HG03342 (cell line): ENCODE data around the gene CASKIN1.

Source experiments
- ATAC-seq: cut with Tn5 transposase; IDR thresholded peaks from one replicate; pipeline ENCODE4 v1.9.1; 2021; ENCODE audit warnings: mild to moderate bottlenecking, moderate library complexity; ENCODE audit not compliant: unreplicated experiment

CASKIN1 gene

DNA sequence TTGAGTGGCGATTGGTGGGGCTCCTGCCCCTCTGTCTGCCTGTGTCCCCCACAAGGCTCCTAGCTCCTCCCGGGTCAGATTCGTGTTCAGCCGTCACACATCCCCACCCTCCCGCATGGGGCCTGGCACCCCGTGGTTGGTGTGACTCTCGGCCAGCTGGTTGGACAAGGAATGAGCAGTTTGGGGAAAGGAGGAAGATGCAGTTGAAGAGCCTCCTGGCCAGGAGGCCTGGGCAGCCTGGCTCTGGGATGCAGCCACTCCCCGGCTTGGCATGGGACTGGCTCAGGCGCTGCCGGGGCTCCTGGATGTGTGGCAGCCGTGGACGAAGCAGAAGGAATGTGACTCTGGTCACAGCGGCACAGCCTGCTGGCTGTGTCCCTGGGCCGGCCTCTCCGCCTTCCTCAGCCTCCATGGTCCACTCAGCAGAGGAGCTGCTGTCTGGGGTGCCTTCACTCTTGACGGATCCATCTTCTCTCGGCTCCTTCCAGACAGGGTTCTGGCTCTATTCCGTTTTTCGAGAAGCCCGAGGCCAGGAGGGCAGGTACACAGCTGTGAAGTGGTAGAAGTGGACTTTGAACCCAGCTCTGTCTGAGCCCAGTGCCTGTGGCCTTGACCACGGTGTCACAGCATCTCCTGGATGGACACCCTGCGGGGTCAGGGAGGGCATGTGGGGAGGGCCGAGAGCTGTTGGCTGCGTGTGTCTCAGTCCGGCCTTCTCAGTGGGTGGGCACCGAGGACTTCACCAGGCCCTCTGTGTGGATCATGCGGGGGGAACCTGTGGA is 38.7 kb downstream of the CASKIN1 start:
- ATAC-seq, result no peak

- ATAC-seq, result no peak
Measured at GRCh38 chr16:2156849-2157224, 39.6 kb downstream of the CASKIN1 start.

DNA sequence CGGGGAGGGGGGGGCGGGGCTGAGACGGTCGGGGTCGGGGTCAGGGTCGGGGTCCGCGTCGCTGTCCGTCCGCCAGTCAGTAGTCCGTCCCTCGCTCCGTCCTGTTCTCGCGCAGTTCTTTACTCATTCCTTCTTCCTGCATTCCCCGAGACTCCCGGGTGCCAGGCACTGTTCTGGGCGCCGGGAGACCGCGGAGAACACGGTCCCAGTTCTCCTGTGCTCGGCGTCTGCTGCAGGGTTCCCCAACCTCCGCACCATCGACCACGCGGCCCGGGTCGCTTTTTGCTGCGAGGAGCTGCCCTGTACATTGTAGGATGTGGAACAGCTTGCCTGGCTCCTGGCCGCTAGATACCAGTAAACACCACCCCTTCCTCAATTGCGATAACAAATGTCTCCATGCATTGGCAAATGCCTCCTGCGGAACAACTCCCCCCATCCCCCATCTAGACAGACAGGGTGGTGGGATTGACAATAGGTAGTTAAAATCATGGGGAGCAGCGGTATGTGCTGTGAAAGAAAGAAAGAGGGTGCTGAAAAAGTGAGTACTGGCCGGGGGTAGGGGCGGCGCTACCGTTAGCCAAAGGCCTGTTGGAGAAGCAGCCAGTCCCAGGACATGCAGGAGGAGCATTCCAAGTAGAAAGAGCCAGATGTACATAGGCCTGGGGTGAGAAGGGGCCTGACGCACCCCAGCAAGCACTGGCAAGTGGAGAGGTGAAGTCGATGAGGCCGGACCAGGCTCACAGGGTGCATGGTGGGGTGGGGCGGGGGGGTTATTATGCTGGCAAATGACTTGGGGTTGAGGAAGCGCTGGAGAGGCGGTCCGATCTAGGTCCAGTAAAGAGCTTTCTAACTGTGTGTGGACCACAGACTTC is 40.2 kb downstream of the CASKIN1 start:
- ATAC-seq, result no peak

- peak; percentile 82 for ATAC-seq
Measured at GRCh38 chr16:2155091-2155950, 41.1 kb downstream of the CASKIN1 start, which contains the start of gene TRAF7. Gene TRAF7, plus strand, starts transcription at chr16:2155782. Its CDS starts 8,139 bp downstream, at chr16:2163921.

DNA sequence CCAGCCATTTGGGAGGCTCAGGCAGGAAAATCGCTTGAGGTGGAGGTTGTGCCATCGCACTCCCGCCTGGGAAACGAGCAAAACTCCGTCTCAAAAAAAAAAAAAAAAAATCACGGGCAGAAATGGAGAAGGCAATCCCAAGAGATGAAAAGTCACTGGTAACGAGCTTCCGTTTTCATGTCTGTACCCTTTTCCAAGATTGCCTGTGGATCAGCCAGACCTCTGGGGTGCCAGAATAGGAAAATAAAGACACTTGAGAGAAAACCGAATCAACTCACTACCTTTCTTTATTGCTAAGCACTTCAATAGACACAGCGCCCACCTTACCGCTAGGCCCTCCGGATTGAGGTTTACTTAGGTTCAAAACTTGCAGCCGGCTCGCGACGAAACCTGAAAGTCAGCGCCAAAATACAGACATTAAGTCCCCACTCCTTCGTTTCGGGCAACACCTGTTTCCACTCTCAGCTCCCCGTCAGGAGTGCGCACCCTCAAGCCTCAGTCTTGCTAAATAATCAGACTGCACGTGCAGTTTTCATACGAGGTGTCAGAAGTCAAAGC is 41.8 kb downstream of the CASKIN1 start:
- ATAC-seq, result no peak

GRCh38 chr16:2152695-2153506 is 43.5 kb downstream of the CASKIN1 start:
- ATAC-seq, result no peak

GRCh38 chr16:2151188-2152091 is 45.0 kb downstream of the CASKIN1 start:
- ATAC-seq, result no peak

DNA sequence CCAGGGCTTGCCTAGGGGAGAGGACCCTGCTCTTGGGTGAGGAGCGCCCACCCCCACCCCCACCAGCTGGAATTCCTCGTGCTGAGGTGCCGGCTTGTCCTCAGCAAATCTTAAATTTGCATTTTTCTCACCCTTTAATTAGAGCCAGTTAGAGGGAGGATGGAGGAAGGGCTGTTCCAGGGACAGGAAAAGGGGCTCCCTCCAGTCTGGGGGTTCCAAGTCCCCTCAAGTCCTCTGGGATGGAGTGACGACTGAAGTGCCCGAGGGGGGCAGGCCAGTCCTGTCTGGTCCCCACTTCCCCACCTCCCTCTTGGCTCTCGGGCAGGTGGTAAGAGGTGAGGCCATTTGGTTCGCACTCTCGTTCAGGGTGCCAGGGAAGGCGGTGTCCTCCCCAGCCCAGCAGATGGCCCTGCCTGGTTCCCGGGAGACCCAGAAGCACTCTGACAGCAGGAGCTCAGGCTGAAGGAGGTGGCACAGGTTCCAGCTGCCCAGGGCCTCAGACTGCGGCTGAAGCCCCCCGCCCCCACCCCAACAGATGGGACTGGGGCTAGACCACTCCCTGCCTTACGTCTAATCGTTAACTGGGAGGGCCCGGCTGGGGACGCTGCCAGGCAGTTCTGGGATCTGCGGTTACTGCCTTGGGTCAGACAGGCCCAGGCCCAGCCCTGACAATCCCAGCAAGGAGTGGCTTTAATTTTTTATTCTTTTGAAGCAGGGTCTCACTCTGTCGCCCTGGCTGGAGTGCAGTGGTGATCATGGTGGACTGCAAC is 45.8 kb downstream of the CASKIN1 start:
- ATAC-seq, result no peak

GRCh38 chr16:2149630-2150417 is 46.6 kb downstream of the CASKIN1 start:
- no peak for ATAC-seq

DNA sequence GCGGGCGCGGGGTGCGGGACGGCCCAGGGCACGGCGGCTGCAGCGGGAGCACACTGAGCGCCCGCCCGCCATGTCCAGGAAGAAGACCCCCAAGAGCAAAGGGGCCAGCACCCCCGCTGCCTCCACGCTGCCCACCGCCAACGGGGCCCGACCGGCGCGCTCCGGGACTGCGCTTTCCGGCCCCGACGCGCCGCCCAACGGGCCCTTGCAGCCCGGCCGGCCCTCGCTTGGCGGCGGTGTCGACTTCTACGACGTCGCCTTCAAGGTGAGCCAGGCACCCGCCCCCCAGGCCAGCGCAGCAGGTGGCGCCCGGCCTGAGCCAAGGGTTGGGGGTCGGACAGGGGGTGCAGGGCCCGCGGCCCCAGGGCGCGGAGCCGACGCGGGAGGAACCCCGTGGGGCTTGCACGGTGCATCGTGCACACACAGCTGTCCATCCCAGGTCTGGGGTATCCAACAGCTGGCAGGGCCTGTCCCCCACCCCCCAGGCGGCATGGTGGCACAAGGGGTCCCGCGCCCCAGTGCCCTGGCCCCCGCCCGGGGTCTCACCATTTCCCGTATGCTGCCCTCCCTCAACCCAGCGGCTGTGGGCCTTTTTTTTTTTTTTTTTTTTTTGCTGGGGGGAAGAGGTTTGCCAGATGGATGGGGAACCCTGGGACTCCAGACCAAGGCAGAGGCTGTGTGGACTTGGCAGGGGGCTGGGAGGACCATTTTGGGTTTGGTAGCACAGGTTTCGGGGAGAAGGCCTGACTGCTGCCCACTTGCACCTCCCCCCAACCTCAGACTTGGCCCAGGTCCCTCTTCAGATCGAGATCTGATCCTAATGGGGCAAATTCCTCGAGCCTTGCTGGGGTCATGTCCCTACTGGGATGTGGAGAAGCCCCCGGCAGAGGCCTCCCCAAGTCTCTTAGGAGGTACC is 47.4 kb downstream of the CASKIN1 start:
- ATAC-seq, result no peak

GRCh38 chr16:2147981-2148671 is 48.3 kb downstream of the CASKIN1 start, which contains the start of gene RAB26:
Gene RAB26, plus strand, starts transcription at chr16:2148625. Its CDS starts 159 bp downstream, at chr16:2148784.
- ATAC-seq, result no peak

GRCh38 chr16:2147378-2147777 is 49.0 kb downstream of the CASKIN1 start:
- no peak for ATAC-seq

DNA sequence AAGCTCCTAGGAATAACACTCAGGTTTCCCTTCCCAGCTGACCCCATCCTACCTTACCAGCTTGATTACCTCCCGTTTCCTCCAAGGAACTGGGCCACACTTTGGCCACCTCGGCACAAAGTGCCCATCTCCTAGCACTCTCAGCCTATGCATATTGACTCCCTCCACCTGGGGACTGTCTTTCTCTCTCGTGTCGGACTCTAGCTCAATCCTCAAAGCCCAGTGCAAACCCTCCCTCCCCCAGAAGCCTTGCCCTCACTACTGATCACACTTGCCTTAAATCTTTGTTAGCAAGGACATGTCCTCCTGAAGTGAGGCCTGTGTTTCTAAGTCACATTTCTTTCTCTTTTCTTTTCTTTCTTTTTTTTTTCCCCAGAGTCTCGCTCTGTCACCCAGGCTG is 50.6 kb downstream of the CASKIN1 start:
- ATAC-seq, result no peak

DNA sequence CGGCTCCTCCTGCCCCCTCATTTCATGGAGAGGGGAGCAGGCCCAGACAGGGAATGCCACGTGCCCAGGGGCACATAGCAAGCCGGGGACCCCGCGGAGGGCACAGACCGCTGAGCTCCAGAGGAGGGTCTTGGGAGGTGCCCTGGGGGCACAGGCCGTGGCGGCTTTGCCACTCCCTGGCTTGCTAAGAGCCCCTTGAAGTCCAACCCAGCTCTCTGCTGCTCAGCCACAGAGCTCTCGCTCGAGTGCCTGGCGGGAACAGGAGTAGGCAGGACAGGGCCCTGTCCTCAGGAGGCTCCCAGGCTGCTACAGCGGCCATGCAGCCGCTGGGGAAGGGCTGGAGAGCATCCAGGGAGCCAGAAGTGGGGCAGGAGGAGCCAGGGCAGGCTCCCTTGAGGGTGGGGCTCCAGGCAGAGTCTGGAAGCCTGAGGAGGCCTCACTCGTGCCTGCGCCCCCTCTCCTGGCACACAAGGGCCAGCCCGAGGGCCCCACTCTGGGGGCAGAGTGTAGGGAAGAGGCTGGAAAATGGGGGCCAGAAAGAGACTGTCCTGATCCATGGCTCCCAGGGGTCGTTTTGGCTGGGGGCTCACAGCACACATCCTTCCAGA is 52.4 kb downstream of the CASKIN1 start:
- no peak for ATAC-seq
